Natural killer cell (primary cell): ENCODE measurements around the gene PKN2. TPM values are rescaled to one million over a fixed set of nuclear protein-coding genes. Genes with fewer than 3 reads are reported as not detected.

Experiments
- ATAC-seq, 3 donors: fragments of 150-1000 bp in 2 of 3; fragments of 200-7000 bp in 1 of 3; cut with Tn5 transposase; 1 replicate in 1 of 3; 2 replicates in 2 of 3; pipeline ENCODE4 v1.10.0; 2021; ENCODE audit warnings: mild to moderate bottlenecking in 2 of 3, moderate library complexity in 2 of 3
- DNase-seq, 2 donors: peaks; one replicate each; pipeline versions ENCODE4 v3.0.0 to v3.0.0-alpha.2; 2013 to 2021; ENCODE audit warnings: mixed read lengths in 1 of 2
- H3K27ac ChIP-seq: one replicate; pipeline ENCODE4 v1.5.1; 2013; ENCODE audit warnings: mild to moderate bottlenecking, low read length
- H3K27me3 ChIP-seq: one replicate; pipeline ENCODE4 v1.6.1; 2013; ENCODE audit warnings: low read length; ENCODE audit not compliant: control insufficient read depth, insufficient read depth
- H3K36me3 ChIP-seq: one replicate; pipeline ENCODE4 v1.6.1; 2013; ENCODE audit warnings: low read length; ENCODE audit not compliant: control insufficient read depth, insufficient read depth
- H3K4me1 ChIP-seq: one replicate; pipeline ENCODE4 v1.6.1; 2013; ENCODE audit warnings: low read length; ENCODE audit not compliant: control insufficient read depth, insufficient read depth
- H3K4me3 ChIP-seq: one replicate; pipeline ENCODE4 v1.5.1; 2013; ENCODE audit warnings: low read length
- H3K9me3 ChIP-seq: one replicate; pipeline ENCODE4 v1.6.1; 2013; ENCODE audit warnings: low read length; ENCODE audit not compliant: control insufficient read depth, insufficient read depth
- H3K27ac Mint-ChIP-seq, 2 donors: one replicate each; pipeline ENCODE4 v1.8.0; 2022; ENCODE audit warnings: mild to moderate bottlenecking in 2 of 2, mixed read lengths in 2 of 2, moderate library complexity in 1 of 2
- H3K27me3 Mint-ChIP-seq, 2 donors: one replicate each; pipeline ENCODE4 v1.8.0; 2022; ENCODE audit warnings: low read depth in 2 of 2, mixed read lengths in 2 of 2
- H3K36me3 Mint-ChIP-seq: one replicate; pipeline ENCODE4 v1.8.0; 2022; ENCODE audit warnings: mixed read lengths
- H3K4me1 Mint-ChIP-seq, 2 donors: one replicate each; pipeline ENCODE4 v1.8.0; 2022; ENCODE audit warnings: mixed read lengths in 2 of 2
- H3K4me3 Mint-ChIP-seq: one replicate; pipeline ENCODE4 v1.8.0; 2022; ENCODE audit warnings: mild to moderate bottlenecking, moderate library complexity, mixed read lengths
- H3K9me3 Mint-ChIP-seq, 2 donors: one replicate each; pipeline ENCODE4 v1.8.0; 2022; ENCODE audit warnings: mixed read lengths in 2 of 2
- WGBS: methylation state at CpG from one replicate; pipeline ENCODE4 v1.1.7; 2013; ENCODE audit warnings: missing lambda C conversion rate; ENCODE audit not compliant: insufficient coverage; 5-methylcytosine and 5-hydroxymethylcytosine counted together
- intact Hi-C: fragments of 100-400 bp; cut with micrococcal nuclease; formaldehyde crosslinking; loops from one replicate; pipeline ENCODE4 v1.14.2; 2022
- total RNA-seq, 4 donors: library from RNA; stranded (reverse); fragments of 120-200 nt in 1 of 4; gene quantifications; one replicate each; pipeline versions ENCODE4 v1.2.3 to v1.2.4, GENCODE V29; 2013 to 2022
- TF ChIP-seq, protein P1 (sequence below): fragments of 200-600 bp; IDR thresholded peaks from one replicate; pipeline ENCODE4 v1.8.0; 2022; ENCODE audit warnings: antibody characterized with exemption

PKN2 gene
- total RNA-seq, 3 donors from 2014 or later (not counting 1 experiment from before 2014, with no cell fraction given): 40.8 to 50.1 (median 47.2) TPM

DNA sequence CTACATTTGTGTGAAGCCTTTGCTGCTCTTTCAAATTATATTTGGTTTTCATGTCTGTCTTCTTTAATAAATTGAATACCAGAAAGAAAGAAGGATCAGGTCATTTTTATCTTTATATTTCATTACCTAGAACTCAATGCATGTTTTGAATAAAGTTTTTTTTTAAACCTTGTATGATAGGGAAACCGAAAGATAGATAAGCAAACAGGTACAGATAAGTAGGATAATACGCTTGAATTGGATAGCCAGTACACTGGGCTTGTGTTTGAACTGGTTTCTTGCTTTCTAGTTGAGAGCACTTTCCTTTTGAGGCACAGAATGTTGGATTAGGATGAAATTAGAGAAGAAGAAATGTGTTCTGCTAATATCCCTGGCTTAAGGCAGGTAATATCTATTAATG, 46.9 kb downstream of the PKN2 start:
- Mint-ChIP-seq H3K27ac (peak overlapping the region in 1 of 2 donors; percentile 2), H3K4me1 (peaks cover 52 to 63% of the 10 kb centered on the region in 2 donors), H3K36me3 (peaks cover 9% of the 10 kb centered on the region), H3K27me3 (no peaks in the 10 kb centered on the region), H3K9me3 (peaks cover 3 to 5% of the 10 kb centered on the region in 2 donors), H3K4me3 (no peak overlapping the region)
- Histone ChIP-seq H3K36me3 (peaks cover 6% of the 10 kb centered on the region), H3K27ac (no peak overlapping the region), H3K4me1 (no peaks in the 10 kb centered on the region), H3K4me3 (no peak overlapping the region), H3K27me3 (no peaks in the 10 kb centered on the region), H3K9me3 (peaks cover 8% of the 10 kb centered on the region)
- intact Hi-C loops: no loop called here
- WGBS: 95% methylated on average over 2 of the region's 2 CpGs
- DNase-seq (no peak), ATAC-seq (no peak)
- TF ChIP-seq, protein P1, sequence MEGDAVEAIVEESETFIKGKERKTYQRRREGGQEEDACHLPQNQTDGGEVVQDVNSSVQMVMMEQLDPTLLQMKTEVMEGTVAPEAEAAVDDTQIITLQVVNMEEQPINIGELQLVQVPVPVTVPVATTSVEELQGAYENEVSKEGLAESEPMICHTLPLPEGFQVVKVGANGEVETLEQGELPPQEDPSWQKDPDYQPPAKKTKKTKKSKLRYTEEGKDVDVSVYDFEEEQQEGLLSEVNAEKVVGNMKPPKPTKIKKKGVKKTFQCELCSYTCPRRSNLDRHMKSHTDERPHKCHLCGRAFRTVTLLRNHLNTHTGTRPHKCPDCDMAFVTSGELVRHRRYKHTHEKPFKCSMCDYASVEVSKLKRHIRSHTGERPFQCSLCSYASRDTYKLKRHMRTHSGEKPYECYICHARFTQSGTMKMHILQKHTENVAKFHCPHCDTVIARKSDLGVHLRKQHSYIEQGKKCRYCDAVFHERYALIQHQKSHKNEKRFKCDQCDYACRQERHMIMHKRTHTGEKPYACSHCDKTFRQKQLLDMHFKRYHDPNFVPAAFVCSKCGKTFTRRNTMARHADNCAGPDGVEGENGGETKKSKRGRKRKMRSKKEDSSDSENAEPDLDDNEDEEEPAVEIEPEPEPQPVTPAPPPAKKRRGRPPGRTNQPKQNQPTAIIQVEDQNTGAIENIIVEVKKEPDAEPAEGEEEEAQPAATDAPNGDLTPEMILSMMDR: no peak

DNA sequence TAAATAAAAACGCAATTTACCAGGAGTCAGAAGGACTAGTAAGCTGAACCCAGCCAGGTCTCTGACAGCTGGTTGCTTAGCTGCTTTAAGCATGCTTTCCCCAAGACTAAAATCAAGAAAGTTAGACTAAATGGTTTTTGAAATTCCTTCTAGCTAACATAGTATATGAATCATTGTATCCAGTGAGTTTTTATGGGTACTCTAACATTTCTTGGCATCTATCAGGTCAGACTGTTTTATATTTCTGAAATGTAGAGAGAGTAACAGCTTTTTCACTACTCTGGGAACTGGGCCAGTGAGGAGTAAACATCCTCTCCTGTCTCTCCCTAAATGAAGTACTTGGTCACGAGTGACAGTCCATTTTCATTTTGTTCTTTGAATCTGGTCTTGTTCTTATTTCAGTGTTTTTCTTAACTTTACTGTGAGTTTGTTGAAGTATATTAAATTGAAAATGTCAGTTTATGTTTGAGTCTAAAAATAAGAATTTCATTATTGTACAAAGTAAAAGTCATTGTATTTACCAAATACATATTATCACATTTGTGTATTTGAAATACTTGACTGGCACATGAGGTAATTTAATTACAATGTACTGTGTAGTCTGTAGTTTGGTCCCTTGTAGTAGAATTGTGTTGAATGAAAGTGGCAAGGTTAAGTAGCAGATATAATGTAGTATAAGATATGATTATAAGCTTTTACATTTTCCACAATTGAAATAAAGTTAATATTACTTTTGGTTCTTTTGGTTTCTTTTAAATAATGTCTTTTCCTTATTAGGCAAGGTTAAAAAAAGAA, 47.6 kb downstream of the PKN2 start:
- Mint-ChIP-seq H3K27ac (peak overlapping the region in 1 of 2 donors; percentile 2), H3K4me3 (no peak overlapping the region), H3K9me3 (peaks cover 5% of the 10 kb centered on the region in 2 donors), H3K36me3 (peaks cover 13% of the 10 kb centered on the region), H3K4me1 (peaks cover 47 to 56% of the 10 kb centered on the region in 2 donors), H3K27me3 (no peaks in the 10 kb centered on the region)
- peaks cover 3% of the 10 kb centered on the region for H3K4me1 ChIP-seq
- peaks cover 8% of the 10 kb centered on the region for H3K9me3 ChIP-seq
- ATAC-seq: no peak
- DNase-seq: no peak
- H3K4me3 ChIP-seq: no peak overlapping the region
- no peak overlapping the region for H3K27ac ChIP-seq
- H3K36me3 ChIP-seq: peaks cover 8% of the 10 kb centered on the region
- intact Hi-C loops: no loop called here
- 67% methylated on average over 2 of the region's 2 CpGs for WGBS
- TF ChIP-seq, protein P1: no peak
- no peaks in the 10 kb centered on the region for H3K27me3 ChIP-seq

DNA sequence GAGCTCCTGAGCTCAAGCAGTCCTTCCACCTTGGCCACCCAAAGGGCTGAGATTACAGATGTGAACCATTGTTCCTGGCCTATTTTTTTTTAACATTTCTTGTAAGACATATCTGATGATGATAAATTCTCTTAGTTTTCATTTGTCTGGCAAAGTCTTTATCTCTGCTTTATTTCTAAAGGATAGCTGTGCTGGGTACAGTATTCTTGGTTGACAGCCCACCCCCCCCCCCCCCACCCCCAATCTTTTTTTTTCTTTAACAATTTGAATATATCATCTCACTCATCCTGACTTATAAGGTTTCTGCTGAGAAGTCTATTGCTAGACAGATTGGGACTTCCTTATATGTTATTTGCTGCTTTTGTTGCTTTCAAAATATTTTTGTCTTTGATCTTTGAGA, 51.3 kb downstream of the PKN2 start:
- no peak overlapping the region for H3K27ac Mint-ChIP-seq
- no peak overlapping the region for H3K4me3 ChIP-seq

More for the DNA sequence above, 51.3 kb downstream of the PKN2 start:
- H3K36me3 Mint-ChIP-seq: peaks cover 13% of the 10 kb centered on the region
- peaks cover 38 to 42% of the 10 kb centered on the region in 2 donors for H3K4me1 Mint-ChIP-seq
- H3K27ac ChIP-seq: no peak overlapping the region
- H3K9me3 ChIP-seq: peaks cover 8% of the 10 kb centered on the region
- ATAC-seq (no peak), DNase-seq (no peak)
- TF ChIP-seq, protein P1: no peak
- H3K4me3 Mint-ChIP-seq: no peak overlapping the region
- peaks cover 5% of the 10 kb centered on the region for H3K36me3 ChIP-seq
- H3K27me3 ChIP-seq: no peaks in the 10 kb centered on the region
- peaks cover 6% of the 10 kb centered on the region for H3K4me1 ChIP-seq
- intact Hi-C loops: no loop called here
- no peaks in the 10 kb centered on the region for H3K27me3 Mint-ChIP-seq
- H3K9me3 Mint-ChIP-seq: peaks cover 5% of the 10 kb centered on the region in 2 donors
